Measurements from ENCODE around the gene LRRC32.

LRRC32 gene

GRCh38 chr11:76677458-76677765 is 6.9 kb upstream of the LRRC32 start:
- no peak for DNase-seq

- DNase-seq = no peak
These were observed 6.3 kb upstream of the LRRC32 start for GRCh38 chr11:76676636-76677457.

DNA sequence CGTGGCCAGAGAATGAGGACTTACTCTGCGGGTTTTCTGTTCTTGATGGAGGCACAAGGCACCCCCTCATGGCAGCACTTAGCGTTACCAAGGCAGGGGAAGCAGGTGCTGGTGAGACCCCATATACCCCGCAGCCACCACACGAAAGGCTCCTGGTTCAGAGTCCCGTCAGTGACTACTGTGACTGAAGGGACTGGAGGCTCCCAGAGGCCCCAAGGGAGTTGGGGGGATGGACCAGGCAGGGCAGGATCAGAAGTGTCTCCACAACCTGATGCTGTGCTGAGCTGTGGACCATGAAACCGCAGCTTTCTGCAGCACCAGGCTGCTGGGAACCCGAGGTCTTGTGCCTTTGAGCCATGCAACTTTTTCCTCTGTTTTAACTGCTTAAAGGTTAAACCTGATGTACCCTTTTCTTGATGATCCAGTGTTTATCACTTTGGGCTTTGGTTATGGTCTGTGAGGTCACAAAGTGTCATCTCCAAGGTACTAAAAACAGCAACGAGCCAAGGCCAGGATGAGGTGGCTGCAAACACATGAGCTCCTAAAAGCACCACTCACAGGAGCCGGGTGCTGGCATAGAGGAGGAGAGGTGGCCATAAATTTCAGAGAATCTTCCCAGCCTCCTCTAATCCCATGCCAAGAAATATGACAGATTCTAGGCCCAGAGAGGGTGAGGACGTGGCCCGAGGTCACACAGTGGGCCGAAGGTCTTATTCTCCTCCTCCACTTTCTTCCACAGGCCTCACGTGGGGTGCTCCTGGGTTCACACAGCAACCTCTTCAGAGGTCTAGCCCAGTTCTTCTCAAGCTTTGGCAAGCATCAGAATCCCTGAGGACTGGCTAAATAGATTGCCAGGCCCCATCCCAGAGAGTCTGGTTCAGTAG is 4.2 kb upstream of the LRRC32 start:
- DNase-seq = no peak

DNA sequence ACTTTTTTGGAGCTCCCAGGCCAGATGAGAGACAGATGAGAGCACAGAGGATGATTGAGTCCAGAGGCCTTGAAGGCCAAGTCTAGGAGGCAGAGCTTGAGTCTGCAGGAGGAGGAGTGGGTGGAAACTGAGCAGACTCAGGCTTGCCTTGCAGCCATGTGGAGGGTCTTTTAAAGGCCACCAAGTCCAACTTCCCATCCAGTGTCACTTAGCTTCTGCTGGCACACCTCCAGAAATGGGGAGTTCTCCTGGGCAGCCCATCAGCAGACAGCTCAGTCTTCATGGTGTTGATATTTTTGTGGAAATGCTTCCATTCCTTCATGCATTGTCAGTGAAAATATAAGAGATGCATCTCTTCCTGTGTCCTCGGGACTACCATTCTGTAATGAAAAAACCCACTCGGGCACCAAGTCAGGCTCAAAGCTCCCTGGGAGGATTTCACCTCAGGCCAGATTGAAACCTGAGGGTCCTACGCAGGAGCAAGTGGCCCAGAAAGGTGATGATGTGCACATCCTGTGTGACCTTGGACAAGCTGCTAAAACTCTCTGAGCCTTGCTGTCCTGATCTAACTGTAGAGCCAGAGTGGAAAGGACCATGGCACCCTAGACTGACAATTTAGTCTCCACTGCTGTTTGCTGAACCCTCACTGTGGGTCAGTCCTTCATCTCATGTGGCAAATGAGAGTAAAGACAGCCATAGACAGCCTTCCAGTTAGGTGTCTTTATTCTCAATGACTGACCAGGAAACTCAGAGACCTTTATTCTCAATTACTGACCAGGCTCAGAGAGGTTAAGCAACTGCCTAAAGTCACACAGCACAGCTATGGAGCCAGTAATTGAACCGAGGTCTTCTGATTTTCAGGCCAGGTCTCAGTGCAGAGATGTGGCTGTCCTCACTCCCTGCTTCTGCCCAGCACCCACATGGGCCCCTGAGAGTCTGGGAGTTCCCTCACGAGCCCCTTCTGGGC is 2.9 kb upstream of the LRRC32 start:
- no peak for DNase-seq

DNA sequence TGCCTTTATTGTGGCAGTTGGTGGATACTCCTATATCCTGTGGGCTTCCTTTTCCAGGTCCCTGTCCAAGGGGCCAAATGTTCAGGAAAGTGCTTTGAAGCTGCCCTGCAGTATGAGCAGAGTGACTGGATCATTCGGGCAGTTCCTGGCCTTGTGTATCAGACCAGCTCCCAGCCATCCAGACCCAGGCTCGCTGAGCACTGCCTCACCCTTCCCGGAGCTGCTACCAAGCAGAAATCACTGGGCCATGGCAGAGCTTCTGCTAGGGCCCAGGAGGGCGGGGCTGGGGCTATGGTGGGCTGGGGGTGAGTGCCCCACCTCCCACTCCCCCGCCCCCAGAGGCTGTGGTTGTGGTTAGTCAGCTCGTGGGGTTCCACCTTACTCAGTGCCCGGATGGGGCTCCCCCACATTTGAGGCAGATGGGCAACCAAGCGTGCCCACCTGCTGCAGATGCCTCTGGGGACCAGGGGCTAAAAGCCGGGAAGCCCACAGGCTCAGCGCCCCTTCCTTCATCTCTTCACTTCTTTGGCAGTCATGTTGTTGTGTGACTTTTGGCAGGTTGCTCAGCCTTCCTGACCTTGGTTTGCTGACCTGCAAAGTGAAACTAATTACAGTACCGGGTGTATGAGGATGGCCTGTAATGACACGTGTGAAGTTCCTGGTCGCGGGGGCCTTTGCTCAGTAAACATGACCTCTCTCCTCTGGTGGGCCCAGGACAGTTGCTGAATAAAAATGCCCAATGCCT is 2.1 kb upstream of the LRRC32 start:
- no peak for DNase-seq

GRCh38 chr11:76671626-76672309 is 1.2 kb upstream of the LRRC32 start:
- no peak for DNase-seq

- DNase-seq = no peak
These were observed 668 bp upstream of the LRRC32 start for GRCh38 chr11:76671237-76671592.

GRCh38 chr11:76669901-76670484 is 554 bp downstream of the LRRC32 start:
- no peak for DNase-seq

DNA sequence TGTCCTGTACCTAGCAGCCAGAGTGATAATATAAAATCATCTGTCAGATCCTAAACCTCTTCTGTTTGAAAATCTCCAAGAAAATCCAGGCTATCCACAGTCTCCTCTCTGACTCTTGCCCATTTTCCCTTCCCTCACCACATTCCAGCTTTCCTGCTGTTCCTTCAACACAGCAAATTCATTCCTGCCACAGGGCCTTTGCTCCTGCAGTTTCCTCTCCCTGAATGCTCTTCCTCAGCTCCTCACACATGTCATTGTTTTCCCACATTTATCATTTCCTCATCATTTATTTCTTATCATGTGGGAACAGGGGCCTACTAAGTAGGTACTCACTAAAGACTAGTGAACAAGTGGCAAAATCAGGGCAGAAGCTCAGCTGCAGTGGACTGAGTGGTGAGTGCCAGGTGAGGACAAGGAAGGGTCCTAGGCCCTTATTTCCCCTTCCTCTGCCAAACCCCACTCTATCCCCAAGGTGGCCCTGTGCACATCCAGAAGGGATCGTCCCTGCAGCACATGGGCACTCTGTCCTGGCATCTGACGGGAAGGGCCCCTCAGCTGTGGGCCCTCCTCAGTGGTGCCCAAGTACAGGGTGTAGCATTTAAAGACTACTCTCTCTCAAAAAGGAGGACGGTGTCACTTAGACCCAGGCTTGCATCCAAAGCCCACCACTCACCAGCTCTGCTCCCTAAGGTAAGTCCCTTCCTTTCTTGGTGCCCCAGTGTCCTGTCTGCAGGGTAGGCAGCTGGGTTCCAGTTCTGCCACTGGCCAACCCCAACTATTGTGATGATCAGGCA is 2.0 kb downstream of the LRRC32 start:
- DNase-seq = no peak

GRCh38 chr11:76667856-76668255 is 2.7 kb downstream of the LRRC32 start:
- no peak for DNase-seq

- no peak for DNase-seq
These were observed 3.2 kb downstream of the LRRC32 start for GRCh38 chr11:76667271-76667818.

DNA sequence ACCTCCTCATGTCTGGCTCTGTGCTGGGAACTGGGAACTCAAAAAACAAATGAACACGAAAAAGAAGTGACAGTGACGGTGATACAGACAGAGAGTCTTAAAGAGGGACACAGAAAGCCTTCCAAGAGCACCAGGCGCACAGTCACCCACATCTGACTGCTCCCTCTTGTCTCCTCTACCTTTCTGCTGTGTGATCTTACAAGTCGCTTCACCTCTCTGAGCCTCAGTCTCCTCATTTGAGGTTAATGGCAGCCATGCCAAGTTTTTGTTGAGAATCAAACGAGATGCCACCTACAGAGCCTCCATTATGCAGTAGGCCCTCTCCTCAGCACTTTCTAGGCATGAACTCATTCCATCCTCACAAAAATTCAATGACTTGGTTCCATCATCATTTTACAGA is 3.7 kb downstream of the LRRC32 start:
- no peak for DNase-seq

- DNase-seq = no peak
These were observed 4.1 kb downstream of the LRRC32 start for GRCh38 chr11:76666408-76666807.

DNA sequence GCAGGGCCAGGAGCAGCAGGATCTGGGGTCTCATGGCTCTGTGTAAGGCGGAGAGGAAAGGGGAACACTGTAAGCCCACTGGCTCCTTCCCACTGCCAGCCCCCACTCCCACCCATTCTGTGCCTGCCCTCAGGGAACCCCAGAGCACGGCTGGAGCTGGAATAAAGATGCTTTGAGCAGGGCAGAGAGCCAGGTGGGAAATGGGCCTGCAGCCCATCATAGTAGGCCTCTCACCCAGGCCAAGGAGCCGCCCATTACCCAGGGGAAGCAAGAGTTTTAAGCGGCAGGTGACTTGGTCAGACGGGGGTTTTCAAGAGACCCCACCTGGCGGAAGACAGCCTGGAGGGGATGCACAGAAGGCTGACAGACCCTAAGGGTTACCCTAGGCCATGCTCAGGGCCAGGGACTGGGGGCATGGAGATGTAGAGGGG is 4.6 kb downstream of the LRRC32 start:
- no peak for DNase-seq

DNA sequence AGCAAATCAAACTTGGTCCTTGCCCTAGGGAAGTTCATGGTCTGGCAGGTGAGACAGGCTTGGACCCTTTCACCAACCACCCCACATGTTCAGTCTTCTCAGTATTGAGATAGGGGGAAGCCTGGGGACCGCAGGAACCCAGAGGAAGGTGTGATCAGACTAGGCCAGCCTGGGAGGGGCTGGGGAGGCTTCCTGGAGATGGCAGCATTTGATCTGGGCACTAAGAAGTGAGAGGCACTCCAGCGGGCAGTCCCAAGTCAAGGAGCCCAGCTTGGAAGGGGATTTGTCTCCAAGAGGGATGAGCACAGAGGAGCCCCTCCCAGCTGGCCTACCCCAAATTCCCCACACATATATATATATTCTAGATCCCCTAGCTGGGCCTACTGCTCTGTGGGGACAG is 5.4 kb downstream of the LRRC32 start:
- DNase-seq = no peak

DNA sequence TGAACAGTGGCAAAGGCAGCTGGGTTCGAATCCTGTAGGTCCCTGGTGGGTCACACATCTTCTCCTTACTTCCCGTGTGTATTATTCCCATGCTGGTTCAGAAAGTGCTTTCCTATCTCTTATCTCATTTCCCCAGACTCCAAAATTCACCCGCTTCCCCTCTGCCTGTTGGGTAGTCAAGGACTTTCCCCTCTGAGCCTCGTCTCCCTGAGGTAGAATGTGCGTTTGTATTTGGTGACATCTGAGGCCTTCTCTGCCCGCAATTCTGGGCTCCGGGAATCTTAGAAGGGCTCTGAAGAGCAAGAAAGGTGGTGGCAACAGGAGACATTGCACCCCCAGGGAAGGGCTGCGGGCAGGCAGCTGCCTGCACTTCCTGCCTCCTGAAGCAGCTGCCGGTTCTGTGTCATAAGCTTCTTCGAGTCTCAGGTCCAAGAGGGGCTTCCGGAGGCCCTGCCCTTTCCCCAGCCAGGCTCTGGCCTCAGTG is 5.9 kb downstream of the LRRC32 start:
- DNase-seq = no peak

DNA sequence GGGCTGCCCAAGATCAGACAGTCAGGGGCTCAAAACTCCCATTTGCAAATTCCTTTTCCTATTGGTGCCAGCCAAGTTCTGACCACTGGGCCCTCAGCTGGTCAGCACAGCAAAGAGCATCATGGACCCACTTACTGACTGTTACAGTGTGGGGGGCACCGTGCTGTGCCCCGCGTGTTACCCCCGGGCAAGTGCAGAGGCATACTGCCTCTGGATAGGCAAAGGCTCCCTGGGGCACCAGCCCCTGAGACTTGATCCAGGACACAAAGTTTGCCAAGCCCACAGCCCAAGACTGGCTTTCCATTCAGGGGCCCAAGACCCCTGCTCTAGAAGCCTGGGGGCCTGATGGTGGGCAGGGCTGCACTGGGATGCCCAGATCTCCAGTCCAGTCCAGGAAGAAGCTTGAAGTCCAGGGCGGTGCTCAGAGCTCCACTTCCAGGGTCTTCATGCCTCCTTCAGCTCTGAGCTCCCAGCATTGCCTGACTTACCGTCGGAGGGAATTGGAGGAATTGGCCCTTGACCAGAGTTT is 6.6 kb downstream of the LRRC32 start:
- DNase-seq = no peak

GRCh38 chr11:76663486-76663810 is 7.1 kb downstream of the LRRC32 start:
- no peak for DNase-seq

DNA sequence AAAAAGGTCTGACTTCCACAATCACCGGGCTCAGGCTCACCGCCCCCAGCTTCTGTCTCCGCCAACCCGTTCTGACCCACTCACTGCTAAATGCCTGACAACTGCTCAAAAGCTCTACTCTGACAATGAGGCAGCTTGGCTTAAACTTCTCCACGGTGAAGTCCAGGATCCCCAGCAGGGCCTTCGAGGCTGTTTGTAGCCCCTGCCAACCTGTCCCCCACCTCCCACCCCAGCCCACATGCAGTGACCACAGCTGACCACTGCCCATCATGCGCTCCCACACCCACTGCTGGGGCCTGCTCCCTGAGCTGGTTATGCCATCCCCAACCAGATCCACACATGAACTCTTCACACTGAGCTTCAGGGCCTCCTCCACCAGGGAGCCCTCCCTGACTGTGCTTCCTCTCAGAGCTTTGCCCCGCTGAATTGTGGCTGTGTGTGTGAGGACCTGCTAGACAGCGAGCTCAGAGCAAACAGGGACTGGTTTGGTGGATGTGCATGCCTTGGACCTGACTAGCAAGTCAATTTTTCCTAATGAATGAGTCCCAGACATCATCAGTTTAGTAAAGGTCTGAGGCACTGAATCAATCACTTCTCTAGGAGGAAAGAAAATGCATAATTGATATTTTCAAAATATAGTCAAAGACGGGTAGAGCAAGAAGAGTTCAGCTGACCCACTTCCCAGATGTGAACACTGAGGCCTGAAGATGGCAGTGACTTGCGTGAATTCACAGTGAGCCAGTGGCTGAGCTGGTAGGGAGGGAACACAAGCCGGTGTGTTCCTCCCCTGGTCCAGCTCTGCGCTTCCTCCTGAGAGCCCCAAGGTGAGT is 7.7 kb downstream of the LRRC32 start:
- DNase-seq = no peak
